NCI-H2196 treated with DMSO at 0.1 percent for 48 hours (cell line): ENCODE results near the gene POLG.
A peak's percentile ranks its signal among the peaks of the same experiment; 100 is the strongest.

ENCODE experiments used
- DNase-seq: peaks from one replicate; lab custom pipeline; 2025; ENCODE audit not compliant: unreplicated experiment; lab: John Stamatoyannopoulos, UW

POLG gene

DNA sequence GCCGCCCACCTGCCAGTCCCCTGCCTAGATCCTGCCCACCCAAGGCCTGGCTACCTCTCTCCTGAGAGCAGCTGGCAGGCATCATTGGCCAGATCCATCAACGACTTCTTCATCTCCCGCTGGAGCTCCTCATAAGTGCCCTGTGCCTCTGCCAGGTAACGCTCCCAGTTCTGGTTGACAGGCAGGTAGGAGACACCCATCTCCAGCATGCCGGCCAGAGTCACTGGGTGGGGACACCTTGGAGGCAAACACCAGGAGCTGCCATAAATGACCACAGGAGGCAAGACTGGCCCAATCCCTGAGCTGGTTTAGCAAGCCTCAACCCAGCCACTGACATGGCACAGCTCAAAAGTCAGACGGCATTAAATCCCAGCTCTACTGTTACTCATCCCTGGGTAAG is 7.5 kb downstream of the POLG start:
- DNase-seq, result no peak

DNA sequence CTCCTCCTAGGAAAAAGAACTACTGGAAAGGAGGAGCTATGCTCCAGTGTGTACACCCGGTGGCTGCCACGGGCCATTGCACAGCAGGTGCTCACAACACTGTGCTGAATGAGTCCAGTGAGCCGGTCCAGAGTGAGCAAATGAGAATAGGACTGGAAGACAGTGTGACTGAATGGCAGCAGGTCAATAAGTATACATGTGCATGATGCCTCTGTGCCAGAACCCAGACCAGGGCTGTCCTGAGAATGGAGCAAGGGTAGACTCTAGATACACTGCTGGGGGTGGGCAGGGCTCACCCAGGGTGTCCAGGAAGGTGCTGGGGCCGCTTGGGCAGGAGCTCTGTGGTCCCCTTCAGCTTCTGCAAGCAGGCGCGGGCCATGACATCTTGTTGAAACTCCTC is 8.3 kb downstream of the POLG start:
- peak; percentile 37 for DNase-seq

- no peak for DNase-seq
Observed at GRCh38 chr15:89325039-89325803, 9.4 kb downstream of the POLG start.

- DNase-seq, result no peak
Observed at GRCh38 chr15:89323825-89324224, 10.8 kb downstream of the POLG start.

GRCh38 chr15:89322822-89323221 is 11.8 kb downstream of the POLG start:
- no peak for DNase-seq

GRCh38 chr15:89321521-89322410 is 12.9 kb downstream of the POLG start:
- DNase-seq, result no peak

DNA sequence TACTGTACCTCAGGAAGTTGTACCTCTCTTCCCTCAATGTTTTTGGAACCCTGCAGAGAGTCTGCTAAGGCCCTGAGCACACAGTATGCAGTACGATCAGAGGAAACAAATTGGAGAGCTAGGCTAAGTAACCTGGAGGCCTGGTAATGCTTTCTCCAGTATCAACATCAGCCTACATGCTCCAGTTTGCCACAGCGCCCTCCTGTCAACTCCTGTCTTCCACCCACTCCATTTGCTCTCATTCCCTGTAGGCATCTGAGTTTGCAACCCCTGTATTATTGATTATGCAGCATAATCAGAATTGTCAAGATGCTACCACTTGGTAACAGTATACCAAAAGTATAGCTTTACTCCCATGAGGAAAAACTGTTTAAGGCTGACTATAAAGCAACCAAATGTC is 14.4 kb downstream of the POLG start:
- no peak for DNase-seq

- no peak for DNase-seq
Observed at GRCh38 chr15:89319678-89320077, 14.9 kb downstream of the POLG start.

DNA sequence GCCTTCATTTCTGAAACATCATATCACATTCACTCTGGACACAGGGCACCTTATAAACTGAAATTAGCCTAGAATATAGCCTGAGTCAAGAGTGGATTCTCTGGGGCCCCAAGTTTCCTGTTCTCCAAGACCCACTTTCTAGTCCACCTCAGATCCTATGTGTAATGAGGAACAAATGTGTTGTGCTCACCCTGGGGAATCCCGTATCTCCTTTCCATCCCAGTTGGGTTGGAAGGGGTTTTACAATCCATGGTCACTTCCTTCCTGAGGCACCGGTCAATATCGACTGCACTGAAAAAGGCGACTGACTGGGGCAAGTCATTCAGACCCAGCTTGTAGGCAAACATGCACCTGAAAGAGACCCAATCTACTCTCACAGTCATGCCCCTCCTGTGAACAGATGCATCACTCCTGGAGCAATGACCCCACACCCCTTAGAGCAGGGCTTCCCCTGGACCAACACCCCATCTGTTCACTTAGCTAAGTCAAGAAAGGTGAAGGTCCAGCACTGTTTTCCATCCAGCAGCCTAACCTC is 17.4 kb downstream of the POLG start:
- DNase-seq, result no peak

- no peak for DNase-seq
Observed at GRCh38 chr15:89316504-89316903, 18.1 kb downstream of the POLG start.

GRCh38 chr15:89315375-89315929 is 19.2 kb downstream of the POLG start:
- DNase-seq, result no peak

- no peak for DNase-seq
Observed at GRCh38 chr15:89309993-89310392, 24.6 kb downstream of the POLG start.

GRCh38 chr15:89308236-89308635 is 26.4 kb downstream of the POLG start:
- no peak for DNase-seq

- DNase-seq, result no peak
Observed at GRCh38 chr15:89307791-89308190, 26.8 kb downstream of the POLG start.

DNA sequence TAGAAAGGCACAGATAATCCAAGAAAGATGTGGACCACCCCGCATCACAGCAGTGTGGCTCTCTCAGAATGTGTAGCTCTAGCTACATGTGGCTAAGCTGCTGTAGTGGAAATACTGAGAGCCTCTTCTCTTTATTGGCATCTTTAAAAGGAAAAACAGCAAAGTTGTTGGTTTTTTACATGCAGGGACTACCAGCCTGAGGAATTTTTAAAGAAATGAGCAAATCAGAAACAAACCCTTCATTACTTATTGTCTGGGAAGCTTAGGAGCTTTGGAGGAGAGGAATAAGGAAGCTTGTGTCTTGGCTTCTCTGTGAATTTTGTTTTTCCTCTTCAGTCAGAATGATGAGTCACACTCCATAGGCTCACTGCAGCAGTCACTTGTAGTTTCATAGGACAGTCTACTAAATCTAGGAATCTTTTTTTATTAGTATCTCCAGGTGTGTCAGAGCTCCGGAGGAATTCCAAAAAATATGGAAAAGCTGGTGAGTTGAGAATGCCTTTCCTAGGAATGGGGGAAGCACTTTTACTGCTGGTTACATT is 27.5 kb downstream of the POLG start:
- DNase-seq, result no peak

GRCh38 chr15:89305395-89305794 is 29.2 kb downstream of the POLG start:
- DNase-seq, result no peak

GRCh38 chr15:89303986-89304385 is 30.6 kb downstream of the POLG start:
- no peak for DNase-seq

- no peak for DNase-seq
Observed at GRCh38 chr15:89301304-89302089, 33.1 kb downstream of the POLG start.

- DNase-seq, result no peak
Observed at GRCh38 chr15:89299896-89300295, 34.7 kb downstream of the POLG start.

DNA sequence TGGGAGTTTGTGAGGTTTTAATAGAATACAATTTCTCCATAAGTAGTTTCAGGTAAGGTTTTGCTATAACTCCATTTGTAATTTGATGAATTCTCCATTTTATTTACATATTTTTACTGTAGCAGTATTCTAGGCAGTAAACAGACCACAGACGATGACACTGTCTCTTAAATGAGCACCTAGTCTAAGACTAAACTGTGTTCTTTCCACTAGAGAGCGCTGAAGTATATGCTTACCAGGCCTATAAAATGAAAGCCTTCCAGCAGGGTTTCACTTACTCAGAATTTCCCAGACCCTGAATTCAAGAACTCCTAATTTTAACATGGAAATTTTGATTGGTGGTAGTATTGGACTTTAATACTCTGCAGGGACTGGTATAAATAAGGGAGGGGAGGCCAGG is 41.6 kb downstream of the POLG start:
- no peak for DNase-seq
